PC-3 (cell line): ENCODE results near the gene RNF148.

ENCODE experiments used
- EZH2 ChIP-seq: fragments of 300-600 bp; sonication (generic); IDR thresholded peaks from one replicate; pipeline ENCODE4 v1.6.1; 2017; ENCODE audit warnings: antibody characterized with exemption, mild to moderate bottlenecking, low read length; ENCODE audit not compliant: unreplicated experiment
- EZH2phosphoT487 ChIP-seq: fragments of 300-600 bp; sonication (generic); IDR thresholded peaks from 2 replicates; pipeline ENCODE4 v1.6.1; 2018; ENCODE audit warnings: mild to moderate bottlenecking, antibody characterized with exemption, low read length, borderline replicate concordance
- TF ChIP-seq, protein P1 (sequence below): fragments of 300-600 bp; sonication (generic); conservative IDR thresholded peaks from 2 replicates; pipeline ENCODE4 v1.5.1; 2017; ENCODE audit warnings: antibody characterized with exemption, low read depth, mild to moderate bottlenecking, low read length

GRCh38 chr7:122679813-122680212, 22.9 kb downstream of the RNF148 start:
- TF ChIP-seq, protein P1, sequence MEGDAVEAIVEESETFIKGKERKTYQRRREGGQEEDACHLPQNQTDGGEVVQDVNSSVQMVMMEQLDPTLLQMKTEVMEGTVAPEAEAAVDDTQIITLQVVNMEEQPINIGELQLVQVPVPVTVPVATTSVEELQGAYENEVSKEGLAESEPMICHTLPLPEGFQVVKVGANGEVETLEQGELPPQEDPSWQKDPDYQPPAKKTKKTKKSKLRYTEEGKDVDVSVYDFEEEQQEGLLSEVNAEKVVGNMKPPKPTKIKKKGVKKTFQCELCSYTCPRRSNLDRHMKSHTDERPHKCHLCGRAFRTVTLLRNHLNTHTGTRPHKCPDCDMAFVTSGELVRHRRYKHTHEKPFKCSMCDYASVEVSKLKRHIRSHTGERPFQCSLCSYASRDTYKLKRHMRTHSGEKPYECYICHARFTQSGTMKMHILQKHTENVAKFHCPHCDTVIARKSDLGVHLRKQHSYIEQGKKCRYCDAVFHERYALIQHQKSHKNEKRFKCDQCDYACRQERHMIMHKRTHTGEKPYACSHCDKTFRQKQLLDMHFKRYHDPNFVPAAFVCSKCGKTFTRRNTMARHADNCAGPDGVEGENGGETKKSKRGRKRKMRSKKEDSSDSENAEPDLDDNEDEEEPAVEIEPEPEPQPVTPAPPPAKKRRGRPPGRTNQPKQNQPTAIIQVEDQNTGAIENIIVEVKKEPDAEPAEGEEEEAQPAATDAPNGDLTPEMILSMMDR: no peak
- TF ChIP-seq EZH2phosphoT487 (no peak), EZH2 (no peak)
